ENCODE results near the gene PLXNA4. TPM values are rescaled to one million over a fixed set of nuclear protein-coding genes. Genes with fewer than 3 reads are reported as not detected.

PLXNA4 gene
- total RNA-seq, 1 donor from 2014 or later, result 3.3 TPM

GRCh38 chr7:132115758-132116157, 460.5 kb downstream of the PLXNA4 start:
- Mint-ChIP-seq H3K36me3 (ENCODE audit: low read depth, unreplicated experiment) (no peaks in the 10 kb centered on the region), H3K27ac (ENCODE audit: unreplicated experiment) (peak overlapping the region; percentile 53), H3K27me3 (ENCODE audit: low read depth, unreplicated experiment) (peaks cover 5% of the 10 kb centered on the region), H3K4me3 (ENCODE audit: unreplicated experiment) (no peak overlapping the region), H3K9me3 (ENCODE audit: unreplicated experiment) (peaks cover 2% of the 10 kb centered on the region), H3K4me1 (ENCODE audit: low read depth, unreplicated experiment) (peaks cover 20% of the 10 kb centered on the region)
- no peaks in the 10 kb centered on the region for H4K20me1 ChIP-seq (ENCODE audit: insufficient read depth, low read length)
- peaks cover 18% of the 10 kb centered on the region for H3K4me1 ChIP-seq (ENCODE audit: insufficient read depth, low read length)
- TF ChIP-seq CTCF (IDR thresholded peaks at IDR 0.05; ENCODE audit: insufficient read depth, low read depth, low read length) (no peak), EZH2 (IDR thresholded peaks at IDR 0.05; ENCODE audit: insufficient read depth, low read length) (no peak)
- FAIRE-seq, result no peak
- no peak overlapping the region for H3K4me2 ChIP-seq (ENCODE audit: low read length)
- no peaks in the 10 kb centered on the region for H3K36me3 ChIP-seq (ENCODE audit: insufficient read depth, low read length)
- H3K79me2 ChIP-seq (ENCODE audit: insufficient read depth, low read length), result no peaks in the 10 kb centered on the region
- no peak overlapping the region for H3K9ac ChIP-seq (ENCODE audit: low read length)
- H2AFZ ChIP-seq (ENCODE audit: low read depth, low read length), result no peak overlapping the region
- H3K27ac ChIP-seq (ENCODE audit: low read depth, low read length), result no peak overlapping the region
- H3K27me3 ChIP-seq (ENCODE audit: insufficient read depth, low read length), result no peaks in the 10 kb centered on the region
- no peak overlapping the region for H3K4me3 ChIP-seq (ENCODE audit: insufficient read depth, low read depth, low read length)
- no peak for DNase-seq (ENCODE audit: low read depth)
- H3K9me3 ChIP-seq (ENCODE audit: insufficient read depth, low read depth, low read length), result no peaks in the 10 kb centered on the region

DNA sequence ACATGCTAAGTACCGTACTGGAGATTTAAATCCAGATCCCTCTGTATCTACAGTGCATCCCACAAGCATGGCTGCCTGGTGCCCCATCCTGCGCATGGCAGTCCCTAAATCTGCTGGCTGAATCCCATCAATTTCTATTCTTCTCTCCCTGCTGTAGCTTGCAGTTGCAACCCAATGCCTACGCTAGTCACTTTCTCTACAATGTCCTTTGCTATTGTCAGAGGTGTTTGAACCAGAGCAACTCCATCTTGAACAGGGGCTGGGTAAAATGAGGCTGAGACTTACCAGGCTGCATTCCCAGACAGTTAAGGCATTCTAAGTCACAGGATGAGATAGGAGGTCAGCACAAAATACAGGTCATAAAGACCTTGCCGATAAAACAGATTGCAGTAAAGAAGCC, 461.2 kb downstream of the PLXNA4 start:
- no peaks in the 10 kb centered on the region for H3K27me3 ChIP-seq (ENCODE audit: insufficient read depth, low read length)
- no peak overlapping the region for H3K4me2 ChIP-seq (ENCODE audit: low read length)
- Mint-ChIP-seq H3K9me3 (ENCODE audit: unreplicated experiment) (peaks cover 2% of the 10 kb centered on the region), H3K4me3 (ENCODE audit: unreplicated experiment) (no peak overlapping the region), H3K4me1 (ENCODE audit: low read depth, unreplicated experiment) (peaks cover 20% of the 10 kb centered on the region), H3K27ac (ENCODE audit: unreplicated experiment) (no peak overlapping the region), H3K36me3 (ENCODE audit: low read depth, unreplicated experiment) (no peaks in the 10 kb centered on the region), H3K27me3 (ENCODE audit: low read depth, unreplicated experiment) (peaks cover 5% of the 10 kb centered on the region)
- H3K9me3 ChIP-seq (ENCODE audit: insufficient read depth, low read depth, low read length), result no peaks in the 10 kb centered on the region
- no peak overlapping the region for H3K27ac ChIP-seq (ENCODE audit: low read depth, low read length)
- DNase-seq (ENCODE audit: low read depth) (no peak), FAIRE-seq (no peak)
- TF ChIP-seq CTCF (IDR thresholded peaks at IDR 0.05; ENCODE audit: insufficient read depth, low read depth, low read length) (no peak), EZH2 (IDR thresholded peaks at IDR 0.05; ENCODE audit: insufficient read depth, low read length) (no peak)
- no peak overlapping the region for H3K4me3 ChIP-seq (ENCODE audit: insufficient read depth, low read depth, low read length)
- no peaks in the 10 kb centered on the region for H4K20me1 ChIP-seq (ENCODE audit: insufficient read depth, low read length)
- H3K36me3 ChIP-seq (ENCODE audit: insufficient read depth, low read length), result no peaks in the 10 kb centered on the region
- no peak overlapping the region for H2AFZ ChIP-seq (ENCODE audit: low read depth, low read length)
- H3K4me1 ChIP-seq (ENCODE audit: insufficient read depth, low read length), result peaks cover 18% of the 10 kb centered on the region
- H3K79me2 ChIP-seq (ENCODE audit: insufficient read depth, low read length), result no peaks in the 10 kb centered on the region
- H3K9ac ChIP-seq (ENCODE audit: low read length), result no peak overlapping the region

GRCh38 chr7:132114411-132114810, 461.9 kb downstream of the PLXNA4 start:
- peaks cover 20% of the 10 kb centered on the region for H3K4me1 Mint-ChIP-seq (ENCODE audit: low read depth, unreplicated experiment)
- no peaks in the 10 kb centered on the region for H3K36me3 Mint-ChIP-seq (ENCODE audit: low read depth, unreplicated experiment)
- no peak overlapping the region for H3K4me3 ChIP-seq (ENCODE audit: insufficient read depth, low read depth, low read length)
- no peaks in the 10 kb centered on the region for H4K20me1 ChIP-seq (ENCODE audit: insufficient read depth, low read length)
- no peaks in the 10 kb centered on the region for H3K79me2 ChIP-seq (ENCODE audit: insufficient read depth, low read length)
- peaks cover 18% of the 10 kb centered on the region for H3K4me1 ChIP-seq (ENCODE audit: insufficient read depth, low read length)
- no peaks in the 10 kb centered on the region for H3K27me3 ChIP-seq (ENCODE audit: insufficient read depth, low read length)
- H3K9me3 ChIP-seq (ENCODE audit: insufficient read depth, low read depth, low read length), result no peaks in the 10 kb centered on the region
- no peaks in the 10 kb centered on the region for H3K36me3 ChIP-seq (ENCODE audit: insufficient read depth, low read length)
- DNase-seq (ENCODE audit: low read depth) (no peak), FAIRE-seq (no peak)
- peaks cover 2% of the 10 kb centered on the region for H3K9me3 Mint-ChIP-seq (ENCODE audit: unreplicated experiment)
- no peak overlapping the region for H3K4me3 Mint-ChIP-seq (ENCODE audit: unreplicated experiment)
- no peak overlapping the region for H3K27ac ChIP-seq (ENCODE audit: low read depth, low read length)
- no peak overlapping the region for H3K9ac ChIP-seq (ENCODE audit: low read length)
- no peak overlapping the region for H3K27ac Mint-ChIP-seq (ENCODE audit: unreplicated experiment)
- no peak overlapping the region for H3K4me2 ChIP-seq (ENCODE audit: low read length)
- peaks cover 1% of the 10 kb centered on the region for H3K27me3 Mint-ChIP-seq (ENCODE audit: low read depth, unreplicated experiment)
- no peak for TF ChIP-seq CTCF (IDR thresholded peaks at IDR 0.05; ENCODE audit: insufficient read depth, low read depth, low read length)
- no peak for TF ChIP-seq EZH2 (IDR thresholded peaks at IDR 0.05; ENCODE audit: insufficient read depth, low read length)
- no peak overlapping the region for H2AFZ ChIP-seq (ENCODE audit: low read depth, low read length)

All from astrocyte (in vitro differentiated cells and primary cell).